HuH-7 (cell line): ENCODE data around the gene LASP1.
"Not testable (repeated sequence)": the region's sequence is repeated elsewhere in the genome, so short reads cannot be mapped to it uniquely, and the experiment has no call there.

ENCODE experiments used
- DNase-seq: peaks from one replicate; pipeline ENCODE4 v3.0.0; 2011; ENCODE audit warnings: low spot score

Gene LASP1

GRCh38 chr17:38869526-38870258, at the start of gene LASP1:
LASP1 (plus strand) TSS chr17:38870058; CDS start chr17:38870190, 132 bp downstream.
- DNase-seq: peak; percentile 87

GRCh38 chr17:38824899-38825761, 44.7 kb upstream of the LASP1 start, which contains the start of gene CWC25:
CWC25 (minus strand) TSS chr17:38825321; CDS start chr17:38825183, 138 bp downstream.
- DNase-seq: peak; percentile 77

GRCh38 chr17:38825762-38826247, 44.1 kb upstream of the LASP1 start:
- no peak for DNase-seq

- DNase-seq: no peak
These were observed 25.5 kb upstream of the LASP1 start for GRCh38 chr17:38844261-38844757.

- DNase-seq: no peak
These were observed 21.3 kb upstream of the LASP1 start for GRCh38 chr17:38848557-38848891.

GRCh38 chr17:38848939-38849605, 20.8 kb upstream of the LASP1 start:
- no peak for DNase-seq

- DNase-seq: no peak
These were observed 19.5 kb upstream of the LASP1 start for GRCh38 chr17:38850374-38850773.

GRCh38 chr17:38851434-38851833, 18.4 kb upstream of the LASP1 start:
- DNase-seq: no peak

- DNase-seq: no peak
These were observed 17.0 kb upstream of the LASP1 start for GRCh38 chr17:38852771-38853291.

- peak; percentile 75 for DNase-seq
These were observed 16.3 kb upstream of the LASP1 start, which contains the start of gene RPL23 for GRCh38 chr17:38853292-38854219. RPL23 (minus strand) TSS chr17:38853721; CDS start chr17:38853710, 11 bp downstream.

GRCh38 chr17:38855101-38855714, 14.7 kb upstream of the LASP1 start:
- DNase-seq: not testable (repeated sequence)

- DNase-seq: no peak
These were observed 12.6 kb upstream of the LASP1 start for GRCh38 chr17:38857271-38857670.

- DNase-seq: no peak
These were observed 8.4 kb upstream of the LASP1 start for GRCh38 chr17:38861399-38861843.

GRCh38 chr17:38864636-38865398, 5.0 kb upstream of the LASP1 start:
- peak; percentile 53 for DNase-seq

GRCh38 chr17:38867179-38867967, 2.5 kb upstream of the LASP1 start:
- peak; percentile 35 for DNase-seq

GRCh38 chr17:38867968-38868816, 1.7 kb upstream of the LASP1 start:
- no peak for DNase-seq

- peak; percentile 64 for DNase-seq
These were observed 887 bp upstream of the LASP1 start for GRCh38 chr17:38868817-38869525.
